OCI-LY3 (cell line): ENCODE results near the gene FAM8A1.

Experiments used
- H2AFZ ChIP-seq: fragments of 200-600, 300-600 bp; shearing (Covaris generic); 2 replicates; pipeline ENCODE4 v1.6.0; 2014; ENCODE audit warnings: antibody characterized with exemption, low read depth, low read length
- H3K27ac ChIP-seq: fragments of 200-600, 300-600 bp; sonication (generic); 2 replicates; pipeline ENCODE4 v1.5.1; 2014; ENCODE audit warnings: mild to moderate bottlenecking, low read length, moderate library complexity, mixed read lengths
- H3K27me3 ChIP-seq: fragments of 200-600, 300-600 bp; sonication (generic); 2 replicates; pipeline ENCODE4 v1.6.1; 2014; ENCODE audit warnings: low read depth, low read length, mixed read lengths
- H3K36me3 ChIP-seq: fragments of 200-600, 300-600 bp; sonication (generic); replicated peaks from 2 replicates; pipeline ENCODE3; 2014; ENCODE audit warnings: low read depth, low read length, mixed read lengths
- H3K4me1 ChIP-seq: fragments of 300-600, 200-600 bp; sonication (generic); 2 replicates; pipeline ENCODE4 v1.6.1; 2014; ENCODE audit warnings: low read length, mixed read lengths
- H3K4me2 ChIP-seq: fragments of 200-600, 300-600 bp; sonication (generic); 2 replicates; pipeline ENCODE4 v1.6.1; 2014; ENCODE audit warnings: low read length, mixed read lengths
- H3K4me3 ChIP-seq: fragments of 300-600, 200-600 bp; sonication (generic); 2 replicates; pipeline ENCODE4 v1.5.1; 2014; ENCODE audit warnings: antibody characterized with exemption, mild to moderate bottlenecking, low read length, moderate library complexity
- H3K79me2 ChIP-seq: fragments of 300-600, 200-600 bp; shearing (Covaris generic); 2 replicates; pipeline ENCODE4 v1.6.1; 2014; ENCODE audit warnings: mild to moderate bottlenecking, low read length, mixed read lengths
- H3K9ac ChIP-seq: fragments of 300-600, 200-600 bp; shearing (Covaris generic); 2 replicates; pipeline ENCODE4 v1.6.0; 2014; ENCODE audit warnings: mild to moderate bottlenecking, low read length, moderate library complexity
- H3K9me3 ChIP-seq: fragments of 200-600, 300-600 bp; shearing (Covaris generic); 2 replicates; pipeline ENCODE4 v1.6.1; 2014; ENCODE audit warnings: low read length, mixed read lengths; ENCODE audit not compliant: insufficient read depth
- H4K20me1 ChIP-seq: fragments of 200-600, 300-600 bp; sonication (generic); 2 replicates; pipeline ENCODE4 v1.6.1; 2016; ENCODE audit warnings: low read length, mixed read lengths; ENCODE audit not compliant: insufficient read depth
- CTCF ChIP-seq: fragments of 200-600, 300-600 bp; sonication (generic); IDR thresholded peaks from 2 replicates; pipeline ENCODE4 v1.5.1; 2014; ENCODE audit warnings: antibody characterized with exemption, low read length, low read depth
- EZH2phosphoT487 ChIP-seq: fragments of 200-600 bp; shearing (Covaris generic); IDR thresholded peaks from 2 replicates; pipeline ENCODE4 v1.6.1; 2018; ENCODE audit warnings: antibody characterized with exemption, mixed run types, low read depth

The FAM8A1 gene

GRCh38 chr6:17599877-17600526, at the start of gene FAM8A1:
Gene FAM8A1, plus strand, starts transcription at chr6:17600302. Its CDS starts 108 bp downstream, at chr6:17600410.
- H3K27ac ChIP-seq = peak within 1 kb of the TSS; percentile 32
- no peak for TF ChIP-seq CTCF
- no peaks in the 10 kb centered on the region for H3K9me3 ChIP-seq
- H3K4me3 ChIP-seq = peak within 1 kb of the TSS; percentile 96
- H3K9ac ChIP-seq = peak within 1 kb of the TSS; percentile 73
- peak within 1 kb of the TSS; percentile 96 for H2AFZ ChIP-seq
- H3K4me2 ChIP-seq = peak within 1 kb of the TSS; percentile 93
- H3K36me3 ChIP-seq = no peaks in the 10 kb centered on the region
- H3K4me1 ChIP-seq = peaks cover 9% of the 10 kb centered on the region; the same call in 1 of the 2 replicates
- H3K79me2 ChIP-seq = no peaks in the 10 kb centered on the region
- no peaks in the 10 kb centered on the region for H3K27me3 ChIP-seq
- no peaks in the 10 kb centered on the region for H4K20me1 ChIP-seq

- TF ChIP-seq CTCF = no peak
- TF ChIP-seq EZH2phosphoT487 = no peak
- Histone ChIP-seq H3K36me3 (no peaks in the 10 kb centered on the region), H3K4me3 (no peak overlapping the region), H3K4me1 (peaks cover 6% of the 10 kb centered on the region), H3K27me3 (no peaks in the 10 kb centered on the region), H3K9ac (no peak overlapping the region), H3K27ac (no peak overlapping the region), H4K20me1 (no peaks in the 10 kb centered on the region), H2AFZ (no peak overlapping the region), H3K4me2 (no peak overlapping the region), H3K9me3 (no peaks in the 10 kb centered on the region), H3K79me2 (no peaks in the 10 kb centered on the region)
Observed at GRCh38 chr6:17551383-17551958, 48.6 kb upstream of the FAM8A1 start.

- TF ChIP-seq EZH2phosphoT487 (no peak), CTCF (no peak)
- no peak overlapping the region for H3K4me3 ChIP-seq
- H2AFZ ChIP-seq = no peak overlapping the region
- H3K4me2 ChIP-seq = no peak overlapping the region
- no peaks in the 10 kb centered on the region for H3K36me3 ChIP-seq
- no peaks in the 10 kb centered on the region for H4K20me1 ChIP-seq
- no peaks in the 10 kb centered on the region for H3K9me3 ChIP-seq
- no peaks in the 10 kb centered on the region for H3K79me2 ChIP-seq
- peaks cover 6% of the 10 kb centered on the region for H3K4me1 ChIP-seq
- no peaks in the 10 kb centered on the region for H3K27me3 ChIP-seq
- H3K9ac ChIP-seq = no peak overlapping the region
- H3K27ac ChIP-seq = no peak overlapping the region
Observed at GRCh38 chr6:17552861-17553260, 47.2 kb upstream of the FAM8A1 start.

GRCh38 chr6:17556014-17556413, 44.1 kb upstream of the FAM8A1 start:
- Histone ChIP-seq H3K36me3 (no peaks in the 10 kb centered on the region), H3K27me3 (no peaks in the 10 kb centered on the region), H3K9me3 (no peaks in the 10 kb centered on the region), H3K27ac (no peak overlapping the region), H2AFZ (no peak overlapping the region), H3K4me1 (no peaks in the 10 kb centered on the region), H3K4me2 (no peak overlapping the region), H3K4me3 (no peak overlapping the region), H3K79me2 (no peaks in the 10 kb centered on the region), H3K9ac (no peak overlapping the region), H4K20me1 (no peaks in the 10 kb centered on the region)
- TF ChIP-seq EZH2phosphoT487 (no peak), CTCF (no peak)
